Inflammatory macrophage treated with lipopolysaccharide for 1 hour (primary cell): ENCODE results near the gene CFAP47.
"Not testable (repeated sequence)": the region's sequence is repeated elsewhere in the genome, so short reads cannot be mapped to it uniquely, and the experiment has no call there.

ENCODE experiments used
- DNase-seq, 2 donors: peaks; one replicate each; pipeline ENCODE4 v3.0.0-alpha.2; 2020 to 2022

The CFAP47 gene

GRCh38 chrX:36234840-36235528 is 315.4 kb downstream of the CFAP47 start:
- not testable (repeated sequence) for DNase-seq

GRCh38 chrX:36241397-36241796 is 321.9 kb downstream of the CFAP47 start:
- no peak for DNase-seq

- no peak for DNase-seq
Observed at GRCh38 chrX:36266155-36266554, 346.6 kb downstream of the CFAP47 start.

GRCh38 chrX:36310136-36310535 is 390.6 kb downstream of the CFAP47 start:
- no peak for DNase-seq

- no peak for DNase-seq
Observed at GRCh38 chrX:36314303-36314702, 394.8 kb downstream of the CFAP47 start.

GRCh38 chrX:36334572-36334971 is 415.0 kb downstream of the CFAP47 start:
- DNase-seq = no peak

- DNase-seq = no peak
Observed at GRCh38 chrX:36336751-36337150, 417.2 kb downstream of the CFAP47 start.

- no peak for DNase-seq
Observed at GRCh38 chrX:36344301-36344700, 424.8 kb downstream of the CFAP47 start.

- DNase-seq = no peak
Observed at GRCh38 chrX:36348509-36348908, 429.0 kb downstream of the CFAP47 start.

GRCh38 chrX:36357855-36358254 is 438.3 kb downstream of the CFAP47 start:
- no peak for DNase-seq

GRCh38 chrX:36364262-36364661 is 444.7 kb downstream of the CFAP47 start:
- no peak for DNase-seq

- DNase-seq = no peak
Observed at GRCh38 chrX:36383495-36383894, 464.0 kb downstream of the CFAP47 start.

GRCh38 chrX:36388901-36389300 is 469.4 kb downstream of the CFAP47 start:
- no peak for DNase-seq

GRCh38 chrX:36401774-36402173 is 482.2 kb downstream of the CFAP47 start:
- DNase-seq = no peak

GRCh38 chrX:36407836-36408235 is 488.3 kb downstream of the CFAP47 start:
- no peak for DNase-seq

- no peak for DNase-seq
Observed at GRCh38 chrX:36414056-36414455, 494.5 kb downstream of the CFAP47 start.

- DNase-seq = no peak
Observed at GRCh38 chrX:36422368-36422767, 502.8 kb downstream of the CFAP47 start.

- DNase-seq = no peak
Observed at GRCh38 chrX:36431819-36432218, 512.3 kb downstream of the CFAP47 start.

- no peak for DNase-seq
Observed at GRCh38 chrX:36434522-36434921, 515.0 kb downstream of the CFAP47 start.
